Renal pelvis (tissue), 4 donors: ENCODE measurements around the gene SEC16A. TPM values are rescaled to one million over a fixed set of nuclear protein-coding genes. Genes with fewer than 3 reads are reported as not detected.

Experiments
- DNase-seq: peaks from one replicate; pipeline ENCODE4 v3.0.0-alpha.2; 2013
- polyA plus RNA-seq, 3 donors: library from polyadenylated mRNA; unstranded; fragments of 120-200 nt; gene quantifications; one replicate each; pipeline ENCODE4 v1.2.1, GENCODE V29; 2013; ENCODE audit not compliant: insufficient read length in 3 of 3

SEC16A gene
- polyA plus RNA-seq, 3 donors = 64.6 to 70.4 (median 68.1) TPM

GRCh38 chr9:136520053-136520540, 37.3 kb upstream of the SEC16A start:
- DNase-seq = peak; percentile 82

DNA sequence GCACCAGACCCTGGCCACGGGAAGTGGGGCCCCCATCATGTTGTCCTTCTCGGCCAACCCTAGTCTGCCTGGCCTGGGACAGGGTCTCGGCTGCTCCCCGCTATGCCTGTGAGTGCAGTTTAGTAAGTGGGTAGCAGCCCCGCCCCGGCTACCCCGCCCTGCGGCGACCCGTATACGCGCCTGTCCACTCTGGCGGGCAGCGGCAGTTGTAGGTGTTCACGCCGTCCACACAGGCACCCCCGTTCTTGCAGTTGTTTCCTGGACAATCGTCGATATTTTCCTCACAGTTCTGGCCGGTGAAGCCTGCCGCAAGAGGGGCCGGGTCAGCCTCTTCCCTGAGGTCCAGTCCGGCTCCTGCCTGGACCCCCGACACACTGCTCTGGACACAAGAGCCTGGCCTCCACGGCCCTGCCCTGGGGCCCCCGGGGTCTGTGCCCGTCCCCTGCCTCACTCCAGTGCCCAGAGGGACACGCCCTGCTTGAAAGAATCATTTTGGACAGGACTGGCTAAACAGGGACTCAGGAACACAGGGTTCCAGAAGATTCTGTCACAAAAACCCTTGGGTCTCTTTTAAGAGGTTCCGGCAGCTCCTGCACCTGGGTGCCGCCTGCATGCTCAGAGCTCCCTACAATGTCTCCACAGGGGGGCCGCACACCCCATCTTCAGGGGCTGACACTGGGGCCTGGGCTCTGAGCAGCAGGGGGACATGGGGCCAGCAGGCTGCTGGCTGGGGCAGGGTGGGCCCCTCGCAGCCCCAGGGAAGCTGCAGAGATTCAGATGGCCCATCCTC, 36.6 kb upstream of the SEC16A start:
- no peak for DNase-seq

- DNase-seq = no peak
Observed at GRCh38 chr9:136518623-136519022, 35.8 kb upstream of the SEC16A start.

DNA sequence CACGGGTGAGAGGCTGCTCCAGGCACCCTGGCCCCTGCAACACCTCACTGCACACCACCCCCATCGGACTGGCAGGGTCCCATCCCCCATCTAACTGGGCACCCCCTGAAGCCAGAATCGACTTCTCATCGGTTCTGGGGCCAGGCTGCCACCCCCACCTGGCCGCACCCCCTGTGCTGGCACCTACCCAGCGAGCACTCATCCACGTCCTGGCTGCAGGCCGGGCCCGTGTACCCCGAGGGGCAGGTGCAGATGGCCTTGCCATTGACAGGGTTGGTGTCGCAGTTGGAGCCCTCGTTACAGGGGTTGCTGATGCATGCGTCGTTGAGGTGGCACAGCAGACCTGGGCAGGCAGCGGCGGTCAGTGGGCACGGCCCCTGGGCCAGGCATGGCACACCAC, 35.1 kb upstream of the SEC16A start:
- no peak for DNase-seq

- DNase-seq = no peak
Observed at GRCh38 chr9:136517012-136517743, 34.3 kb upstream of the SEC16A start.

- no peak for DNase-seq
Observed at GRCh38 chr9:136516191-136516654, 33.4 kb upstream of the SEC16A start.

GRCh38 chr9:136515276-136515675, 32.4 kb upstream of the SEC16A start:
- no peak for DNase-seq

GRCh38 chr9:136514022-136514714, 31.3 kb upstream of the SEC16A start:
- no peak for DNase-seq

DNA sequence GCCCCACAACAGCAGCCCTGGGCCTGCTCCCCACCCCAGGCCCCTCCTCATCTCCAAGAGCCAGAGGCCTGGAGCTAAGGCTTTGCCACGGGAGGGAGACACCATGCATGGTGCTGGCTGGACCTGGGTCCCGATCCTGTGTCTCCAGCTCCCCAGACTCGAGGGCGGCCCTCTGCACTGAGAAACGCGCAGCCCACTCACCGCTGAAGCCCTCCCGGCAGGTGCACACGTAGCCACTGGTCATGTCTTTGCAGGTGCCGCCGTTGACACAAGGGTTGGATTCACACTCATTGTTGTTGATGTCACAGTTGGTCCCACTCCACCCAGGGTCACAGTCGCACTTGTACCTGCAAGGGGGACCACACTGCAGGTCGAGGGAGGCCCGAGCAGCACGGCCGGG, 30.4 kb upstream of the SEC16A start:
- no peak for DNase-seq

GRCh38 chr9:136512651-136513071, 29.8 kb upstream of the SEC16A start:
- DNase-seq = no peak

GRCh38 chr9:136511670-136512592, 29.1 kb upstream of the SEC16A start:
- no peak for DNase-seq

DNA sequence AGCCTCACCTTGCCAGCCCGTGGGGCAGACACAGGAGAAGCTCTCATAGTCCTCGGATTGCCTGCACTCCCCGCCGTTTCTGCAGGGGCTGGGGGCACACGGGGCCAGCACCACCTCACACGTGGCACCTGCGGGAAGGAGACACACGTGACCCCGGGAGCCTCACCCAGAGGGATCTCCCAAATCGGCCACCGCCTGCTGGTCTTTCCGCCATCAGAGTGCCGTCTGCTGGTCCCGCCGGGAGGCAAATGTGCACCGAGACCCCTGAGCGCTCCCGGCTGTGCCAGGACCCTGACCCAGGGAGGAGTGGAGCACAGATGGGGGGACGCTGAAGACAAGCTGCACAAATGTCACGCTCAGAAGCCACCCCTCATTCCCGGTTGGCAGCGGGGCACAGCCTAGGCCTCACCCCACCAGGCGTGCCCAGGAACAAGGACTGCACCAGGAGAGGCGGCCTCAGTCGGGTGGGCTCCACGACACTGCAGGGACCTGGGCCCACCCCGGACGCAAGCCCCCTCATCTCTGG, 28.4 kb upstream of the SEC16A start:
- DNase-seq = no peak

DNA sequence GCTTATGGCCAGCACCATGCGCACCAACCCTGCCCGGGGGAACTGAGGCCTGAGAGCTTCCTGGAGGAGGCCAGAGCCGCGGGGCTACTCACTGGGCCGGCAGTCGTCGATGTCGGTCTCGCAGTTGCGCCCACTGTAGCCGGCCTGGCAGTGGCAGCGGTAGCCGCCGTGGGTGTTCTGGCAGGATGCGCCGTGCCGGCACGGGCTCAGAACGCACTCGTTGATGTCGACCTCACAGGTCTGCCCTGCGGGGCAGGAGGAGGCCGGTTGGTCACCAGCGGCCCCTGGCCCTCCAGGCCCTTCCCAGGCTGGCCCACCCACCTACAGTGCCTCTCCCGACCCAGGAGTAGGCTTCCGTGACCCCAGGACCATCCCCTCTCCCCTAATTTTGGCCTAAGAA, 27.7 kb upstream of the SEC16A start:
- no peak for DNase-seq

DNA sequence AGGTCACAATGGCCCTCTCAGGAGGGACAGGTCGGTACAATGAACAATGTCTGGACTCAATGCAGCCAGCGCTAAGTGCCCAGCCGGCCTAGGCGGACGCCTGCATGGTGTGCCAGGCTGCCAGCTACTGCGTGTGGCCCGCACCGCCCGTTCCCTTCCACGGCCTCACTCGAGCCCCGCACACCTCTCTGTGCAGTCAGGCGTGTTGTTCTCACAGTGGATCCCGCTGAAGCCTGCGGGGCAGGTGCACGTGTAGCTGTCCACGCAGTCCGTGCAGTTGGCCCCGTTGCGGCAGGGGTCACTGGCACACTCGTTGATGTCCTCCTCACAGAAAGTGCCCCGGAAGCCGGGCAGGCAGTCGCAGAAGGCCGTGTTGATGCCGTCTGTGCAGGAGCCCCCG, 26.7 kb upstream of the SEC16A start:
- no peak for DNase-seq

- no peak for DNase-seq
Observed at GRCh38 chr9:136508729-136509500, 26.1 kb upstream of the SEC16A start.

GRCh38 chr9:136507992-136508375, 25.1 kb upstream of the SEC16A start:
- DNase-seq = no peak

- DNase-seq = no peak
Observed at GRCh38 chr9:136507221-136507991, 24.6 kb upstream of the SEC16A start.

GRCh38 chr9:136506425-136506824, 23.6 kb upstream of the SEC16A start:
- DNase-seq = no peak
